ENCODE data around the gene NSD2. TPM values are rescaled to one million over a fixed set of nuclear protein-coding genes. Genes with fewer than 3 reads are reported as not detected.

NSD2 gene
- total RNA-seq, 6 experiments from 2014 or later, result 11.4 to 19.4 (median 14.0) TPM

- no CpG with 5 or more reads among the region's 12 CpGs for WGBS (ENCODE audit: insufficient coverage, low coverage, low lambda C conversion rate, missing lambda C conversion rate)
- Histone ChIP-seq H3K4me1 (peaks cover 0 to 4% (median 0%) of the 10 kb centered on the region in 4 donors), H3K4me3 (no peak overlapping the region), H3K27me3 (no peaks in the 10 kb centered on the region), H3K27ac (no peak overlapping the region), H3K9me3 (no peaks in the 10 kb centered on the region), H3K36me3 (peaks cover 0 to 51% (median 15%) of the 10 kb centered on the region in 4 donors)
- no peak for TF ChIP-seq CTCF (IDR thresholded peaks at IDR 0.05)
- no peak for TF ChIP-seq POLR2A (IDR thresholded peaks at IDR 0.05)
- ATAC-seq (no peak), DNase-seq (peak in 1 of 3 donors; percentile 39)
- intact Hi-C loops (cut with DNase I), result no loop called here
Measured at GRCh38 chr4:1823545-1823932, 47.7 kb upstream of the NSD2 start.

- ATAC-seq (no peak), DNase-seq (no peak)
- 73% methylated on average over 3 of the region's 11 CpGs for WGBS (ENCODE audit: insufficient coverage, low coverage, low lambda C conversion rate, missing lambda C conversion rate)
- intact Hi-C loops (cut with DNase I), result no loop called here
- peaks cover 0 to 42% (median 11%) of the 10 kb centered on the region in 4 donors for H3K36me3 ChIP-seq
- no peaks in the 10 kb centered on the region for H3K27me3 ChIP-seq
- no peaks in the 10 kb centered on the region for H3K4me1 ChIP-seq
- TF ChIP-seq CTCF (IDR thresholded peaks at IDR 0.05), result no peak
- TF ChIP-seq POLR2A (IDR thresholded peaks at IDR 0.05), result no peak
- no peak overlapping the region for H3K27ac ChIP-seq
- H3K4me3 ChIP-seq, result no peak overlapping the region
- no peaks in the 10 kb centered on the region for H3K9me3 ChIP-seq
Measured at GRCh38 chr4:1824746-1825145, 46.4 kb upstream of the NSD2 start.

- intact Hi-C loops (cut with DNase I), result no loop called here
- H3K4me3 ChIP-seq, result no peak overlapping the region
- no peak for ATAC-seq
- H3K27me3 ChIP-seq, result no peaks in the 10 kb centered on the region
- TF ChIP-seq CTCF (IDR thresholded peaks at IDR 0.05), result no peak
- no peak for TF ChIP-seq POLR2A (IDR thresholded peaks at IDR 0.05)
- WGBS (ENCODE audit: insufficient coverage, low coverage, low lambda C conversion rate, missing lambda C conversion rate), result no CpG with 5 or more reads among the region's 19 CpGs
- DNase-seq, result no peak
- no peak overlapping the region for H3K27ac ChIP-seq
- peaks cover 0 to 41% (median 11%) of the 10 kb centered on the region in 4 donors for H3K36me3 ChIP-seq
- H3K4me1 ChIP-seq, result no peaks in the 10 kb centered on the region
- no peaks in the 10 kb centered on the region for H3K9me3 ChIP-seq
Measured at GRCh38 chr4:1825326-1825725, 45.9 kb upstream of the NSD2 start.

- intact Hi-C loops (cut with DNase I), result no loop called here
- H3K9me3 ChIP-seq, result no peaks in the 10 kb centered on the region
- no peaks in the 10 kb centered on the region for H3K4me1 ChIP-seq
- H3K27me3 ChIP-seq, result no peaks in the 10 kb centered on the region
- DNase-seq, result no peak
- TF ChIP-seq POLR2A (IDR thresholded peaks at IDR 0.05), result no peak
- no peak for TF ChIP-seq CTCF (IDR thresholded peaks at IDR 0.05)
- 68% methylated on average over 3 of the region's 30 CpGs for WGBS (ENCODE audit: insufficient coverage, low coverage, low lambda C conversion rate, missing lambda C conversion rate)
- peaks cover 0 to 46% (median 11%) of the 10 kb centered on the region in 4 donors for H3K36me3 ChIP-seq
- peak in 3 of 4 donors; percentile 43 to 62 (median 60) for ATAC-seq
- no peak overlapping the region for H3K4me3 ChIP-seq
- H3K27ac ChIP-seq, result no peak overlapping the region
Measured at GRCh38 chr4:1826531-1827350, 44.5 kb upstream of the NSD2 start.

Measured in right lobe of liver (tissue), 6 donors.